ENCODE results near the gene TICAM1. TPM values are rescaled to one million over a fixed set of nuclear protein-coding genes. Genes with fewer than 3 reads are reported as not detected.
"Not testable (repeated sequence)": the region's sequence is repeated elsewhere in the genome, so short reads cannot be mapped to it uniquely, and the experiment has no call there.

Gene TICAM1
- total RNA-seq, 3 donors from 2014 or later, result 3.5 to 5.2 (median 4.7) TPM

DNA sequence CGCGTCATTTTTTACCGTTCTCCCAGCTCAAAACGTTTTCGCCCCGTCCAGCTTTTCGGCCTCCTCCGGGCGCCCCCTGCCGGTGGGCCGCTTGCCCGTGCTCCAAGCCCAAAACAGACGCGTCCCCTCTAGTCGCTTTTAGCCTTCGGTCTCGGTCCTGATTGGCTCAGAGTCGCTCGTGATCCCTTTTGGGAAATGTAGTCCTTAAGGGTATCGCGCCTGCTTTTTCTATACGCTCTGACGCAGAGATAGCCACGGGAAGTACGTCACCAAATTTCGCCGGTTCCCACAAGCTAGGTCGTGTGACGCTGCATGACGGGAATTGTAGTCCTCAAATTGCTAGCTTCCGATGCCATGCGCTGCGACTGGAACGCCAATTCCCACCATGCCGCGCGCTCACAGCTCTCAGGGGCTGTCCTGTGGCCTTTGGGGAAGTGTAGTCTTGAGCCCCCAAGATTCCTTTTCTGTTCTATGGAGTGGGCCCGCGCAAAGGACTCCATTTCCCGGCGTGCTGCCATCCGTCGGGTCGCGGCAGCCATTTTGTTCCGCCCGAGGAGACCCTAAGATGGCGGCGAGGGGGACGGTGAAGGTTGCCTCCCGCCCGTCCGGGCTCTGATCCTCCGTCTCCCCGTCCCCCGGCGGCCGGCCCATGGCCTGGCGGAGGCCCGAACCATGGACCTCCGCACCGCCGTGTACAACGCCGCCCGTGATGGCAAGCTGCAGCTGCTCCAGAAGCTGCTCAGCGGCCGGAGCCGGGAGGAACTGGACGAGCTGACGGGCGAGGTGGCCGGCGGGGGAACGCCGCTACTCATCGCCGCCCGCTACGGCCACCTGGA lies 40.1 kb downstream of the TICAM1 start, which contains the start of gene FEM1A:
FEM1A (plus strand) TSS at position 552 of the 836 bp plus-strand sequence; CDS start at position 673, 121 bp downstream.
- H3K4me3 ChIP-seq, result peak within 1 kb of the TSS; percentile 74 to 91 (median 85)
- peak; percentile 99 to 100 for DNase-seq (ENCODE audit: low spot score in 2 of 2)
- no peaks in the 10 kb centered on the region for H3K36me3 ChIP-seq
- H3K4me1 ChIP-seq, result peaks cover 3 to 12% of the 10 kb centered on the region in 2 donors
- no peaks in the 10 kb centered on the region for H3K27me3 ChIP-seq
- H3K9me3 ChIP-seq, result no peaks in the 10 kb centered on the region
- peak within 1 kb of the TSS; percentile 89 to 93 for H3K27ac ChIP-seq
- peak; percentile 74 for TF ChIP-seq POLR2A (IDR thresholded peaks at IDR 0.05)
- peak; percentile 89 to 97 (median 89) for TF ChIP-seq POLR2AphosphoS5 (IDR thresholded peaks at IDR 0.05)
- TF ChIP-seq CTCF (IDR thresholded peaks at IDR 0.05), result peak; percentile 99 to 100 (median 99)
- intact Hi-C loops (cut with DNase I; ENCODE audit: low total_unique reads), result no loop called here

DNA sequence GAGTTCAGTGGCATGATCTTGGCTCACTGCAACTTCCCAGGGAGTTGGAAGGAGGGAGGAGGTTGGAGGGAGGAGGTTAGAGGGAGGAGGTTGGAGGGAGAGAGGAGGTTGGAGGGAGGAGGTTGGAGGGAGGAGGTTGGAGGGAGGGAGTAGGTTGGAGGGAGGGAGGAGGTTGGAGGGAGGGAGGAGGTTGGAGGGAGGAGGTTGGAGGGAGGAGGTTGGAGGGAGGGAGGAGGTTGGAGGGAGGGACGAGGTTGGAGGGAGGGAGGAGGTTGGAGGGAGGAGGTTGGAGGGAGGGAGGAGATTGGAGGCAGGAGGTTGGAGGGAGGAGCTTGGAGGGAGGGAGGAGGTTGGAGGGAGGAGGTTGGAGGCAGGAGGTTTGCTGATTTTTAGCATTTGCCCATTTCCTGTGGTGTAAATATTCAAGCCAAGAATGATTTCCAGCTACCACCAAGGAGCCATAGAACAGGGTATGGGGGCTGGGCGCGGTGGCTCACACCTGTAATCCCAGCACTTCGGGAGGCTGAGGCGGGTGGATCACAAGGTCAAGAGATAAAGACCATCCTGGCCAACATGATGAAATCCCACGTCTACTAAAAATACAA lies 45.0 kb downstream of the TICAM1 start:
- H3K4me1 ChIP-seq; H3K9me3 ChIP-seq; H3K27ac ChIP-seq; H3K36me3 ChIP-seq; H3K4me3 ChIP-seq; H3K27me3 ChIP-seq; DNase-seq (ENCODE audit: low spot score in 2 of 2): not testable (repeated sequence)
- intact Hi-C loops (cut with DNase I; ENCODE audit: low total_unique reads), result loop anchor here (5.0 kb wide), 1 partner anchor 54 kb away; no protein-coding TSS in a partner anchor

GRCh38 chr19:4781801-4782200 lies 49.7 kb downstream of the TICAM1 start:
- H3K27me3 ChIP-seq, result peaks cover 0 to 2% of the 10 kb centered on the region in 2 donors
- H3K4me1 ChIP-seq, result no peaks in the 10 kb centered on the region
- no peaks in the 10 kb centered on the region for H3K36me3 ChIP-seq
- intact Hi-C loops (cut with DNase I; ENCODE audit: low total_unique reads), result no loop called here
- H3K27ac ChIP-seq, result no peak overlapping the region
- no peak for DNase-seq (ENCODE audit: low spot score in 2 of 2)
- H3K9me3 ChIP-seq, result no peaks in the 10 kb centered on the region
- no peak for TF ChIP-seq POLR2AphosphoS5 (IDR thresholded peaks at IDR 0.05)
- no peak for TF ChIP-seq CTCF (IDR thresholded peaks at IDR 0.05)
- TF ChIP-seq POLR2A (IDR thresholded peaks at IDR 0.05), result no peak
- H3K4me3 ChIP-seq, result no peak overlapping the region

GRCh38 chr19:4780860-4781259 lies 50.7 kb downstream of the TICAM1 start:
- no peak overlapping the region for H3K4me3 ChIP-seq
- no peaks in the 10 kb centered on the region for H3K36me3 ChIP-seq
- H3K9me3 ChIP-seq, result no peaks in the 10 kb centered on the region
- H3K4me1 ChIP-seq, result no peaks in the 10 kb centered on the region
- no peak for DNase-seq (ENCODE audit: low spot score in 2 of 2)
- H3K27ac ChIP-seq, result no peak overlapping the region
- no peak for TF ChIP-seq POLR2AphosphoS5 (IDR thresholded peaks at IDR 0.05)
- TF ChIP-seq CTCF (IDR thresholded peaks at IDR 0.05), result no peak
- no peak for TF ChIP-seq POLR2A (IDR thresholded peaks at IDR 0.05)
- intact Hi-C loops (cut with DNase I; ENCODE audit: low total_unique reads), result no loop called here
- peaks cover 0 to 2% of the 10 kb centered on the region in 2 donors for H3K27me3 ChIP-seq

- DNase-seq (ENCODE audit: low spot score in 2 of 2); H3K4me3 ChIP-seq; H3K27me3 ChIP-seq; intact Hi-C loops (cut with DNase I; ENCODE audit: low total_unique reads); H3K27ac ChIP-seq; H3K9me3 ChIP-seq; H3K4me1 ChIP-seq; H3K36me3 ChIP-seq: not testable (repeated sequence)
Measured at GRCh38 chr19:4778124-4778523, 53.4 kb downstream of the TICAM1 start.

Measured in breast epithelium (tissue), 4 donors.